Measurements from ENCODE around the gene DBT. TPM values are rescaled to one million over a fixed set of nuclear protein-coding genes. Genes with fewer than 3 reads are reported as not detected.
"Not testable (repeated sequence)": the region's sequence is repeated elsewhere in the genome, so short reads cannot be mapped to it uniquely, and the experiment has no call there.

DBT gene
- total RNA-seq = 1 to 10 TPM; 6.4 to 9.9 (median 8.2) TPM

GRCh38 chr1:100249537-100250257 lies at the start of gene DBT:
Gene DBT (minus strand): TSS chr1:100249834. CDS start chr1:100249820, 14 bp downstream.
- peak; percentile 97 to 99 for DNase-seq (ENCODE audit: low spot score in 2 of 2)
- TF ChIP-seq POLR2A (IDR thresholded peaks at IDR 0.05) = no peak
- TF ChIP-seq CTCF (IDR thresholded peaks at IDR 0.05) = peak in 1 of 3 donors; percentile 17
- peak within 1 kb of the TSS; percentile 67 for H3K4me3 ChIP-seq (ENCODE audit: low read depth, poor library complexity, severe bottlenecking)
- 0% methylated on average over 31 of the region's 31 CpGs for WGBS, 2 donors
- intact Hi-C loops (cut with DNase I; ENCODE audit: low total_unique reads) = no loop called here

GRCh38 chr1:100298512-100298911 lies 48.9 kb upstream of the DBT start:
- WGBS, 2 donors = 87 to 92% methylated on average over 4 of the region's 4 CpGs
- DNase-seq (ENCODE audit: low spot score in 2 of 2) = no peak
- no peak for TF ChIP-seq CTCF (IDR thresholded peaks at IDR 0.05)
- no peak for TF ChIP-seq POLR2A (IDR thresholded peaks at IDR 0.05)
- intact Hi-C loops (cut with DNase I; ENCODE audit: low total_unique reads) = no loop called here
- H3K4me3 ChIP-seq (ENCODE audit: low read depth, poor library complexity, severe bottlenecking) = no peak overlapping the region

- intact Hi-C loops (cut with DNase I; ENCODE audit: low total_unique reads); H3K4me3 ChIP-seq (ENCODE audit: low read depth, poor library complexity, severe bottlenecking); DNase-seq (ENCODE audit: low spot score in 2 of 2): not testable (repeated sequence)
These were observed 47.4 kb upstream of the DBT start for GRCh38 chr1:100296997-100297396.

- WGBS, 2 donors = 85 to 90% methylated on average over 8 of the region's 8 CpGs
- TF ChIP-seq CTCF (IDR thresholded peaks at IDR 0.05) (no peak), POLR2A (IDR thresholded peaks at IDR 0.05) (no peak)
- no peak for DNase-seq (ENCODE audit: low spot score in 2 of 2)
- no peak overlapping the region for H3K4me3 ChIP-seq (ENCODE audit: low read depth, poor library complexity, severe bottlenecking)
- intact Hi-C loops (cut with DNase I; ENCODE audit: low total_unique reads) = no loop called here
These were observed 46.5 kb upstream of the DBT start for GRCh38 chr1:100296140-100296539.

- no peak for TF ChIP-seq POLR2A (IDR thresholded peaks at IDR 0.05)
- intact Hi-C loops (cut with DNase I; ENCODE audit: low total_unique reads) = no loop called here
- no peak for DNase-seq (ENCODE audit: low spot score in 2 of 2)
- whole genome bisulfite sequencing, 2 donors = 57 to 59% methylated on average over 1 of the region's 1 CpG
- H3K4me3 ChIP-seq (ENCODE audit: low read depth, poor library complexity, severe bottlenecking) = no peak overlapping the region
These were observed 43.1 kb upstream of the DBT start for GRCh38 chr1:100292711-100293110.

GRCh38 chr1:100290291-100290690 lies 40.7 kb upstream of the DBT start:
- no peak overlapping the region for H3K4me3 ChIP-seq (ENCODE audit: low read depth, poor library complexity, severe bottlenecking)
- TF ChIP-seq POLR2A (IDR thresholded peaks at IDR 0.05) (no peak), CTCF (IDR thresholded peaks at IDR 0.05) (no peak)
- no peak for DNase-seq (ENCODE audit: low spot score in 2 of 2)
- 88 to 91% methylated on average over 2 of the region's 2 CpGs for whole genome bisulfite sequencing, 2 donors
- intact Hi-C loops (cut with DNase I; ENCODE audit: low total_unique reads) = no loop called here

GRCh38 chr1:100287162-100287561 lies 37.5 kb upstream of the DBT start:
- DNase-seq (ENCODE audit: low spot score in 2 of 2) = no peak
- TF ChIP-seq POLR2A (IDR thresholded peaks at IDR 0.05) (no peak), CTCF (IDR thresholded peaks at IDR 0.05) (no peak)
- WGBS, 2 donors = 97 to 99% methylated on average over 3 of the region's 3 CpGs
- intact Hi-C loops (cut with DNase I; ENCODE audit: low total_unique reads) = no loop called here
- no peak overlapping the region for H3K4me3 ChIP-seq (ENCODE audit: low read depth, poor library complexity, severe bottlenecking)

All from lower leg skin (tissue), 4 donors.